Medulla oblongata (tissue), 1 donor: ENCODE results near the gene NAT16.
"Not testable (repeated sequence)": the region's sequence is repeated elsewhere in the genome, so short reads cannot be mapped to it uniquely, and the experiment has no call there.

ENCODE experiments used
- DNase-seq: peaks from one replicate; pipeline ENCODE4 v3.0.0-alpha.2; 2015; ENCODE audit errors: extremely low spot score

Gene NAT16

GRCh38 chr7:101201695-101202602, 21.9 kb upstream of the NAT16 start:
- no peak for DNase-seq

- DNase-seq, result no peak
These were observed 20.9 kb upstream of the NAT16 start, which contains the start of gene MOGAT3 for GRCh38 chr7:101200862-101201599. TSS of gene MOGAT3 (minus strand) at chr7:101201036. CDS start at chr7:101200854, 182 bp downstream.

GRCh38 chr7:101200504-101200861, 20.4 kb upstream of the NAT16 start:
- DNase-seq, result no peak

- DNase-seq, result not testable (repeated sequence)
These were observed 19.4 kb upstream of the NAT16 start for GRCh38 chr7:101199522-101199921.

GRCh38 chr7:101198476-101198875, 18.4 kb upstream of the NAT16 start:
- no peak for DNase-seq

- no peak for DNase-seq
These were observed 17.9 kb upstream of the NAT16 start for GRCh38 chr7:101197991-101198390.

- no peak for DNase-seq
These were observed 15.8 kb upstream of the NAT16 start for GRCh38 chr7:101195884-101196283.

- DNase-seq, result no peak
These were observed 9.0 kb upstream of the NAT16 start for GRCh38 chr7:101189109-101189508.

GRCh38 chr7:101186844-101187428, 6.8 kb upstream of the NAT16 start:
- no peak for DNase-seq

GRCh38 chr7:101186194-101186593, 6.1 kb upstream of the NAT16 start:
- DNase-seq, result no peak

- DNase-seq, result no peak
These were observed 5.3 kb upstream of the NAT16 start for GRCh38 chr7:101185258-101185839.

GRCh38 chr7:101179713-101180112, 380 bp downstream of the NAT16 start:
- no peak for DNase-seq

GRCh38 chr7:101179117-101179516, 976 bp downstream of the NAT16 start:
- DNase-seq, result no peak

- DNase-seq, result no peak
These were observed 2.4 kb downstream of the NAT16 start for GRCh38 chr7:101177644-101178043.

GRCh38 chr7:101175664-101176063, 4.4 kb downstream of the NAT16 start:
- DNase-seq, result no peak

GRCh38 chr7:101174322-101174854, 5.7 kb downstream of the NAT16 start:
- no peak for DNase-seq

GRCh38 chr7:101173752-101174244, 6.3 kb downstream of the NAT16 start:
- DNase-seq, result no peak

GRCh38 chr7:101172854-101173751, 7.0 kb downstream of the NAT16 start:
- no peak for DNase-seq

GRCh38 chr7:101172005-101172853, 7.9 kb downstream of the NAT16 start:
- DNase-seq, result no peak

GRCh38 chr7:101171442-101171837, 8.7 kb downstream of the NAT16 start:
- DNase-seq, result no peak
